Erythroblast (primary cell): ENCODE data around the gene WBP2NL.

Experiments used
- GATA1 ChIP-seq: IDR thresholded peaks from 2 replicates; pipeline ENCODE4 v1.6.1; 2011; ENCODE audit warnings: low read depth, mild to moderate bottlenecking, control low read depth, low read length, moderate library complexity
- POLR2A ChIP-seq: IDR thresholded peaks from 2 replicates; pipeline ENCODE4 v1.6.1; 2011; ENCODE audit warnings: mild to moderate bottlenecking, low read length

DNA sequence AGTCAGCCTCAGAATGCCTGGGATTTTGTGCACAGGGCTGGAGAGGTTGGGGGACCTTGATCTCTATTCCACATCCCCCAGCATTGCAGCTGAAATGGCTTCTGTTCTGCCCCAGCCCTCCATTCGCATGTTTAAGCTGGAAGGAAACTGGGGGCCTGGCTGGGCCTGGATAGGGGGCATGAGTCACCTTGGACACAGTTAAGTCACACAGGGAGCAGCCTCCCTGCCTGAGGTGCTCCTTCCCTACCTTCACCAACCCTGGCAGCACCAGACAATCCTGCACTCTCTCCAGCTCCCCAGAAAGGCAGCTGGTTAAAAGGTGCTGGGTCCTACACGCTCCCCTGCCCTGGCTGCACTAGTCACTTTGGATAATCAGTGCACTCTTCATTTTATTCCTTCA, 45.9 kb upstream of the WBP2NL start:
- TF ChIP-seq POLR2A (no peak), GATA1 (no peak)
